ENCODE measurements around the gene CDHR3.

Gene CDHR3

GRCh38 chr7:106047184-106047583 lies 84.1 kb downstream of the CDHR3 start:
- Histone ChIP-seq H4K20me1 (ENCODE audit: insufficient read depth, low read length, poor library complexity, severe bottlenecking) (no peaks in the 10 kb centered on the region), H3K4me2 (ENCODE audit: low read depth, low read length, poor library complexity, severe bottlenecking) (no peak overlapping the region), H3K36me3 (ENCODE audit: insufficient read depth, low read length) (no peaks in the 10 kb centered on the region), H3F3A (ENCODE audit: low read depth) (no peaks in the 10 kb centered on the region), H3K9me2 (replicated peaks; ENCODE audit: low read depth, low read length) (no peaks in the 10 kb centered on the region), H3K4me3 (ENCODE audit: low read length, poor library complexity, severe bottlenecking) (no peak overlapping the region), H3K9ac (ENCODE audit: low read depth, low read length, poor library complexity, severe bottlenecking) (no peak overlapping the region), H3K9me3 (ENCODE audit: insufficient read depth, low read depth, low read length) (no peaks in the 10 kb centered on the region), H3K79me2 (ENCODE audit: insufficient read depth, low read length) (no peaks in the 10 kb centered on the region), H3K4me1 (ENCODE audit: insufficient read depth, low read length, poor library complexity, severe bottlenecking) (peaks cover 4% of the 10 kb centered on the region), H3K27me3 (ENCODE audit: insufficient read depth, low read length, poor library complexity, severe bottlenecking) (peaks cover 42% of the 10 kb centered on the region), H2AFZ (ENCODE audit: low read length) (no peak overlapping the region)
- TF ChIP-seq EZH2phosphoT487 (IDR thresholded peaks at IDR 0.05; ENCODE audit: borderline replicate concordance), result no peak
- no peak for TF ChIP-seq CTCF (conservative IDR thresholded peaks at IDR 0.05; ENCODE audit: low read length)

GRCh38 chr7:106047818-106048705 lies 85.0 kb downstream of the CDHR3 start:
- Histone ChIP-seq H2AFZ (ENCODE audit: low read length) (no peak overlapping the region), H3K36me3 (ENCODE audit: insufficient read depth, low read length) (no peaks in the 10 kb centered on the region), H3F3A (ENCODE audit: low read depth) (no peaks in the 10 kb centered on the region), H3K4me1 (ENCODE audit: insufficient read depth, low read length, poor library complexity, severe bottlenecking) (no peaks in the 10 kb centered on the region), H4K20me1 (ENCODE audit: insufficient read depth, low read length, poor library complexity, severe bottlenecking) (no peaks in the 10 kb centered on the region), H3K9me3 (ENCODE audit: insufficient read depth, low read depth, low read length) (no peaks in the 10 kb centered on the region), H3K9ac (ENCODE audit: low read depth, low read length, poor library complexity, severe bottlenecking) (no peak overlapping the region), H3K79me2 (ENCODE audit: insufficient read depth, low read length) (no peaks in the 10 kb centered on the region), H3K4me2 (ENCODE audit: low read depth, low read length, poor library complexity, severe bottlenecking) (no peak overlapping the region), H3K27me3 (ENCODE audit: insufficient read depth, low read length, poor library complexity, severe bottlenecking) (peaks cover 42% of the 10 kb centered on the region), H3K4me3 (ENCODE audit: low read length, poor library complexity, severe bottlenecking) (no peak overlapping the region), H3K9me2 (replicated peaks; ENCODE audit: low read depth, low read length) (no peaks in the 10 kb centered on the region)
- TF ChIP-seq CTCF (conservative IDR thresholded peaks at IDR 0.05; ENCODE audit: low read length) (no peak), EZH2phosphoT487 (IDR thresholded peaks at IDR 0.05; ENCODE audit: borderline replicate concordance) (no peak)

- no peaks in the 10 kb centered on the region for H3K9me2 ChIP-seq (replicated peaks; ENCODE audit: low read depth, low read length)
- H3K79me2 ChIP-seq (ENCODE audit: insufficient read depth, low read length), result no peaks in the 10 kb centered on the region
- H3K36me3 ChIP-seq (ENCODE audit: insufficient read depth, low read length), result no peaks in the 10 kb centered on the region
- H3K4me1 ChIP-seq (ENCODE audit: insufficient read depth, low read length, poor library complexity, severe bottlenecking), result no peaks in the 10 kb centered on the region
- H3K27me3 ChIP-seq (ENCODE audit: insufficient read depth, low read length, poor library complexity, severe bottlenecking), result peaks cover 42% of the 10 kb centered on the region
- no peak overlapping the region for H3K9ac ChIP-seq (ENCODE audit: low read depth, low read length, poor library complexity, severe bottlenecking)
- no peak overlapping the region for H3K4me3 ChIP-seq (ENCODE audit: low read length, poor library complexity, severe bottlenecking)
- H4K20me1 ChIP-seq (ENCODE audit: insufficient read depth, low read length, poor library complexity, severe bottlenecking), result no peaks in the 10 kb centered on the region
- no peaks in the 10 kb centered on the region for H3K9me3 ChIP-seq (ENCODE audit: insufficient read depth, low read depth, low read length)
- H3F3A ChIP-seq (ENCODE audit: low read depth), result no peaks in the 10 kb centered on the region
- no peak overlapping the region for H3K4me2 ChIP-seq (ENCODE audit: low read depth, low read length, poor library complexity, severe bottlenecking)
- TF ChIP-seq EZH2phosphoT487 (IDR thresholded peaks at IDR 0.05; ENCODE audit: borderline replicate concordance), result no peak
- TF ChIP-seq CTCF (conservative IDR thresholded peaks at IDR 0.05; ENCODE audit: low read length), result no peak
- H2AFZ ChIP-seq (ENCODE audit: low read length), result no peak overlapping the region
These were observed 85.6 kb downstream of the CDHR3 start for GRCh38 chr7:106048706-106049020.

All from Loucy (cell line).